ENCODE measurements around the gene SLC11A2. TPM values are rescaled to one million over a fixed set of nuclear protein-coding genes. Genes with fewer than 3 reads are reported as not detected.
A peak's percentile ranks its signal among the peaks of the same experiment; 100 is the strongest.

Gene SLC11A2
- total and polyA plus RNA-seq, 8 donors, result 19.1 to 52.9 (median 36.6) TPM

GRCh38 chr12:50986966-50987737, 39.0 kb downstream of the SLC11A2 start:
- Histone ChIP-seq H3K27ac (no peak overlapping the region), H3K36me3 (peaks cover 0 to 36% (median 14%) of the 10 kb centered on the region in 3 donors), H3K4me3 (no peak overlapping the region), H3K27me3 (no peaks in the 10 kb centered on the region), H3K9me3 (no peaks in the 10 kb centered on the region), H3K4me1 (no peaks in the 10 kb centered on the region)
- WGBS, 2 donors, result 42 to 43% methylated on average over 8 of the region's 8 CpGs
- intact Hi-C loops (cut with DNase I), result loop anchor here in 2 of 3 donors (5.0 kb wide), 2 partner anchors 150 to 160 kb away; no protein-coding TSS in a partner anchor
- peak; percentile 57 to 91 (median 86) for ATAC-seq
- FAIRE-seq, result no peak
- DNase-seq, result peak in 3 of 6 donors; percentile 29 to 48 (median 30)
- TF ChIP-seq CTCF (IDR thresholded peaks at IDR 0.05), result peak in 3 of 4 donors; percentile 9 to 21 (median 14)

- Histone ChIP-seq H3K36me3 (peaks cover 0 to 18% (median 3%) of the 10 kb centered on the region in 3 donors), H3K4me1 (peaks cover 7 to 15% (median 12%) of the 10 kb centered on the region in 3 donors), H3K27ac (peak overlapping the region in 2 of 4 donors; percentile 17 to 55), H3K4me3 (no peak overlapping the region), H3K9me3 (no peaks in the 10 kb centered on the region), H3K27me3 (no peaks in the 10 kb centered on the region)
- DNase-seq (no peak), ATAC-seq (peak in 3 of 4 donors; percentile 44 to 75 (median 65)), FAIRE-seq (no peak)
- TF ChIP-seq CTCF (IDR thresholded peaks at IDR 0.05), result no peak
- intact Hi-C loops (cut with DNase I), result loop anchor here in 2 of 3 donors (5.0 kb wide), 2 partner anchors 148 to 158 kb away; no protein-coding TSS in a partner anchor
Observed at GRCh38 chr12:50985322-50985721, 40.9 kb downstream of the SLC11A2 start.

GRCh38 chr12:50984586-50985298, 41.4 kb downstream of the SLC11A2 start:
- Histone ChIP-seq H3K4me3 (no peak overlapping the region), H3K36me3 (peaks cover 0 to 13% (median 3%) of the 10 kb centered on the region in 3 donors), H3K4me1 (peaks cover 7 to 21% (median 14%) of the 10 kb centered on the region in 3 donors), H3K27ac (peak overlapping the region in 2 of 4 donors; percentile 17 to 55), H3K9me3 (no peaks in the 10 kb centered on the region), H3K27me3 (no peaks in the 10 kb centered on the region)
- ATAC-seq (no peak), DNase-seq (no peak), FAIRE-seq (no peak)
- no peak for TF ChIP-seq CTCF (IDR thresholded peaks at IDR 0.05)
- 45 to 52% methylated on average over 2 of the region's 2 CpGs for WGBS, 2 donors
- intact Hi-C loops (cut with DNase I), result loop anchor here in 2 of 3 donors (5.0 kb wide), 2 partner anchors 147 to 157 kb away; no protein-coding TSS in a partner anchor

- H3K27me3 ChIP-seq, result no peaks in the 10 kb centered on the region
- no peaks in the 10 kb centered on the region for H3K36me3 ChIP-seq
- no peak for TF ChIP-seq CTCF (IDR thresholded peaks at IDR 0.05)
- H3K4me3 ChIP-seq, result no peak overlapping the region
- no peaks in the 10 kb centered on the region for H3K9me3 ChIP-seq
- H3K4me1 ChIP-seq, result peaks cover 7 to 22% (median 14%) of the 10 kb centered on the region in 3 donors
- H3K27ac ChIP-seq, result no peak overlapping the region
- WGBS, 2 donors, result 28 to 30% methylated on average over 6 of the region's 6 CpGs
- no peak for DNase-seq
- intact Hi-C loops (cut with DNase I), result no loop called here
- peak in 1 of 4 donors; percentile 33 for ATAC-seq
- FAIRE-seq, result no peak
Observed at GRCh38 chr12:50981319-50982239, 44.6 kb downstream of the SLC11A2 start.

Measured in pancreas (tissue), 10 donors.